H9 (cell line): ENCODE data around the gene ZNF618. TPM values are rescaled to one million over a fixed set of nuclear protein-coding genes. Genes with fewer than 3 reads are reported as not detected.

Experiments
- DNase-seq: peaks from one replicate; pipeline ENCODE4 v3.0.0-alpha.2; 2017
- H2AFZ ChIP-seq: one replicate; pipeline ENCODE4 v1.6.1; 2013; ENCODE audit warnings: mild to moderate bottlenecking, low read length, control low read depth, moderate library complexity
- H2AK5ac ChIP-seq: 2 replicates; pipeline ENCODE4 v1.6.1; 2013; ENCODE audit warnings: low read length, control low read depth, mixed read lengths; ENCODE audit not compliant: insufficient read length
- H2BK120ac ChIP-seq: one replicate; pipeline ENCODE4 v1.6.1; 2013; ENCODE audit warnings: low read depth, mild to moderate bottlenecking, low read length, control low read depth, inconsistent platforms; ENCODE audit not compliant: poor library complexity, severe bottlenecking
- H2BK12ac ChIP-seq: 2 replicates; pipeline ENCODE4 v1.6.1; 2013; ENCODE audit warnings: low read length, control low read depth, mixed read lengths, low read depth; ENCODE audit not compliant: insufficient read length
- H2BK15ac ChIP-seq: 2 replicates; pipeline ENCODE4 v1.6.1; 2013; ENCODE audit warnings: low read depth, low read length, control low read depth
- H2BK20ac ChIP-seq: one replicate; pipeline ENCODE4 v1.6.1; 2013; ENCODE audit warnings: low read depth, mild to moderate bottlenecking, low read length, control low read depth, inconsistent platforms; ENCODE audit not compliant: poor library complexity, severe bottlenecking
- H2BK5ac ChIP-seq: 2 replicates; pipeline ENCODE4 v1.6.1; 2013; ENCODE audit warnings: low read length, control low read depth, mixed read lengths; ENCODE audit not compliant: insufficient read length
- H3K14ac ChIP-seq: 2 replicates; pipeline ENCODE4 v1.6.1; 2013; ENCODE audit warnings: low read length, control low read depth; ENCODE audit not compliant: insufficient read depth
- H3K18ac ChIP-seq: 2 replicates; pipeline ENCODE4 v1.6.1; 2013; ENCODE audit warnings: low read depth, mild to moderate bottlenecking, mixed read lengths, low read length, control low read depth; ENCODE audit not compliant: insufficient read length
- H3K23ac ChIP-seq: 2 replicates; pipeline ENCODE4 v1.6.1; 2013; ENCODE audit warnings: low read length, control low read depth, mixed read lengths, low read depth; ENCODE audit not compliant: insufficient read length
- H3K23me2 ChIP-seq: 2 replicates; pipeline ENCODE4 v1.6.1; 2013; ENCODE audit warnings: low read depth, mild to moderate bottlenecking, mixed read lengths, low read length, control low read depth; ENCODE audit not compliant: insufficient read length, poor library complexity, severe bottlenecking
- H3K27ac ChIP-seq: 2 replicates; pipeline ENCODE4 v1.5.1; 2013; ENCODE audit warnings: low read length, control low read depth, mixed read lengths, low read depth; ENCODE audit not compliant: insufficient read length
- H3K27me3 ChIP-seq: 2 replicates; pipeline ENCODE4 v1.6.1; 2013; ENCODE audit warnings: low read length, control low read depth, inconsistent platforms; ENCODE audit not compliant: insufficient read depth
- H3K4ac ChIP-seq: 2 replicates; pipeline ENCODE4 v1.6.1; 2013; ENCODE audit warnings: low read depth, mild to moderate bottlenecking, control low read depth, inconsistent platforms, low read length, moderate library complexity
- H3K4me1 ChIP-seq: 2 replicates; pipeline ENCODE4 v1.6.1; 2013; ENCODE audit warnings: low read length, control low read depth, inconsistent platforms; ENCODE audit not compliant: insufficient read depth
- H3K4me2 ChIP-seq: 2 replicates; pipeline ENCODE4 v1.6.1; 2013; ENCODE audit warnings: low read length, control low read depth, mixed read lengths; ENCODE audit not compliant: insufficient read length, insufficient read depth
- H3K56ac ChIP-seq: 2 replicates; pipeline ENCODE4 v1.6.1; 2013; ENCODE audit warnings: low read depth, mild to moderate bottlenecking, mixed read lengths, low read length, control low read depth; ENCODE audit not compliant: insufficient read length
- H3K79me1 ChIP-seq: 2 replicates; pipeline ENCODE4 v1.6.1; 2013; ENCODE audit warnings: low read depth, mild to moderate bottlenecking, moderate library complexity, low read length, control low read depth, inconsistent platforms; ENCODE audit not compliant: insufficient read depth, poor library complexity, severe bottlenecking
- H3K79me2 ChIP-seq: 2 replicates; pipeline ENCODE4 v1.6.1; 2013; ENCODE audit warnings: low read length, control low read depth, inconsistent platforms; ENCODE audit not compliant: insufficient read depth
- H3K9ac ChIP-seq: 2 replicates; pipeline ENCODE4 v1.6.1; 2013; ENCODE audit warnings: low read length, control low read depth, mixed read lengths; ENCODE audit not compliant: insufficient read length; ENCODE audit errors: extremely low read depth
- H3K9me3 ChIP-seq: one replicate; pipeline ENCODE4 v1.6.1; 2013; ENCODE audit warnings: low read depth, low read length, inconsistent platforms; ENCODE audit not compliant: control insufficient read depth
- H3T11ph ChIP-seq: one replicate; pipeline ENCODE4 v1.6.1; 2013; ENCODE audit warnings: mild to moderate bottlenecking, low read length, control low read depth, inconsistent platforms
- H4K20me1 ChIP-seq: one replicate; pipeline ENCODE4 v1.6.1; 2013; ENCODE audit not compliant: control insufficient read depth, insufficient read length, insufficient read depth
- H4K5ac ChIP-seq: 2 replicates; pipeline ENCODE4 v1.6.1; 2013; ENCODE audit warnings: low read depth, mild to moderate bottlenecking, mixed read lengths, low read length, control low read depth; ENCODE audit not compliant: insufficient read length
- H4K8ac ChIP-seq: replicated peaks from 2 replicates; pipeline ENCODE4 v1.6.1; 2013; ENCODE audit warnings: low read length, control low read depth, mixed read lengths, low read depth; ENCODE audit not compliant: insufficient read length
- H4K91ac ChIP-seq: 2 replicates; pipeline ENCODE4 v1.6.1; 2013; ENCODE audit warnings: low read depth, mild to moderate bottlenecking, moderate library complexity, mixed read lengths, low read length, control low read depth; ENCODE audit not compliant: insufficient read length
- H3K27ac Mint-ChIP-seq, 3 experiments: 2 replicates in 2 of 3; 3 replicates in 1 of 3; pipeline ENCODE4 v1.8.0; 2020 to 2021; ENCODE audit warnings: mixed read lengths in 3 of 3, mild to moderate bottlenecking in 1 of 3, moderate library complexity in 1 of 3
- H3K27me3 Mint-ChIP-seq: 2 replicates; pipeline ENCODE4 v1.8.0; 2021; ENCODE audit warnings: low read depth, mild to moderate bottlenecking, moderate library complexity, mixed read lengths
- H3K36me3 Mint-ChIP-seq, 3 experiments: 2 replicates in 2 of 3; 3 replicates in 1 of 3; pipeline ENCODE4 v1.8.0; 2020 to 2021; ENCODE audit warnings: low read depth in 3 of 3, mixed read lengths in 3 of 3; ENCODE audit not compliant: insufficient read depth in 1 of 3
- H3K4me1 Mint-ChIP-seq, 2 experiments: 2 replicates each; pipeline ENCODE4 v1.8.0; 2020; ENCODE audit warnings: mixed read lengths in 2 of 2
- H3K4me3 Mint-ChIP-seq, 2 experiments: 2 replicates in 1 of 2; 3 replicates in 1 of 2; pipeline ENCODE4 v1.8.0; 2020 to 2021; ENCODE audit warnings: mild to moderate bottlenecking in 2 of 2, mixed read lengths in 2 of 2, moderate library complexity in 1 of 2
- H3K9me3 Mint-ChIP-seq, 2 experiments: 2 replicates in 1 of 2; 3 replicates in 1 of 2; pipeline ENCODE4 v1.8.0; 2020; ENCODE audit warnings: mild to moderate bottlenecking in 2 of 2, mixed read lengths in 2 of 2, moderate library complexity in 1 of 2
- WGBS: extraction: QIAGEN DNeasy Blood & Tissue Kit; methylation state at CpG from one replicate; pipeline ENCODE4 v1.1.7; 2013; ENCODE audit warnings: missing lambda C conversion rate, low lambda C conversion rate, mixed read lengths; ENCODE audit not compliant: insufficient read length; ENCODE audit errors: extremely low coverage; 5-methylcytosine and 5-hydroxymethylcytosine counted together
- total RNA-seq: library from RNA; stranded (reverse); gene quantifications from 2 replicates; pipeline ENCODE4 v1.2.1, GENCODE V29; 2021
- TF ChIP-seq, protein P1 (sequence below): fragments of 200-600 bp; sonication (generic); conservative IDR thresholded peaks from 3 replicates; pipeline ENCODE4 v1.8.0; 2021; ENCODE audit warnings: antibody characterized with exemption, mild to moderate bottlenecking

ZNF618 gene
- total RNA-seq, 1 experiment from 2014 or later: 13.6 TPM

DNA sequence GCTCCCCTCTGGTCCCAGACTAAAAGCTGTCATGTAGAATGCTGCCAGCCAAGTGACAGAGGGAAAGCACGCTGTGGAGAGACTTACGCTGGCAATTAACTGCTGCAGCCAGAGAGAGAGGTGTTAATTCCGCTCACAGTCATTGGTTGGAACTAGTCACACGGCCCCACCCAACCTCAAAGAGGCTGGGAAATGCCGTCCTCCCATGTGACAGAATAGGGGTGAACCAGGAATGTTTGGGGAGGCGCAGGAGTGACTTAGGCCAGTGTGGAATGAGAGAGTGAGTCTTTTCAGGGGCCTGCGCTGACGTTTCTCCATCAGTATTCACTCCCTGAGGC lies 114.4 kb downstream of the ZNF618 start:
- Histone ChIP-seq H2AFZ (no peak overlapping the region), H3K27ac (no peak overlapping the region), H2BK120ac (no peak overlapping the region), H3K4me2 (no peak overlapping the region), H2BK15ac (no peak overlapping the region), H3K14ac (no peak overlapping the region), H2BK12ac (no peak overlapping the region), H3T11ph (no peak overlapping the region), H4K20me1 (no peaks in the 10 kb centered on the region), H3K9me3 (no peaks in the 10 kb centered on the region), H2AK5ac (no peak overlapping the region), H3K4ac (no peak overlapping the region), H4K8ac (no peak overlapping the region), H2BK20ac (no peak overlapping the region), H4K5ac (no peak overlapping the region), H3K56ac (no peak overlapping the region), H3K4me1 (no peaks in the 10 kb centered on the region), H3K27me3 (no peaks in the 10 kb centered on the region), H3K79me2 (no peaks in the 10 kb centered on the region), H3K23ac (no peak overlapping the region), H3K9ac (no peak overlapping the region), H2BK5ac (no peak overlapping the region), H3K79me1 (no peaks in the 10 kb centered on the region), H3K23me2 (no peaks in the 10 kb centered on the region), H4K91ac (no peak overlapping the region), H3K18ac (no peak overlapping the region)
- Mint-ChIP-seq H3K36me3 (peaks cover 4 to 22% (median 21%) of the 10 kb centered on the region in 3 experiments; a peak in 6 of 7 replicates), H3K4me3 (no peak overlapping the region), H3K4me1 (peaks cover 0 to 3% of the 10 kb centered on the region in 2 experiments; a peak in 1 of 4 replicates), H3K9me3 (no peaks in the 10 kb centered on the region), H3K27me3 (no peaks in the 10 kb centered on the region), H3K27ac (peak overlapping the region in 1 of 3 experiments; percentile 64; a peak in 1 of 7 replicates)
- no CpG with 5 or more reads among the region's 8 CpGs for WGBS
- DNase-seq: no peak
- TF ChIP-seq, protein P1, sequence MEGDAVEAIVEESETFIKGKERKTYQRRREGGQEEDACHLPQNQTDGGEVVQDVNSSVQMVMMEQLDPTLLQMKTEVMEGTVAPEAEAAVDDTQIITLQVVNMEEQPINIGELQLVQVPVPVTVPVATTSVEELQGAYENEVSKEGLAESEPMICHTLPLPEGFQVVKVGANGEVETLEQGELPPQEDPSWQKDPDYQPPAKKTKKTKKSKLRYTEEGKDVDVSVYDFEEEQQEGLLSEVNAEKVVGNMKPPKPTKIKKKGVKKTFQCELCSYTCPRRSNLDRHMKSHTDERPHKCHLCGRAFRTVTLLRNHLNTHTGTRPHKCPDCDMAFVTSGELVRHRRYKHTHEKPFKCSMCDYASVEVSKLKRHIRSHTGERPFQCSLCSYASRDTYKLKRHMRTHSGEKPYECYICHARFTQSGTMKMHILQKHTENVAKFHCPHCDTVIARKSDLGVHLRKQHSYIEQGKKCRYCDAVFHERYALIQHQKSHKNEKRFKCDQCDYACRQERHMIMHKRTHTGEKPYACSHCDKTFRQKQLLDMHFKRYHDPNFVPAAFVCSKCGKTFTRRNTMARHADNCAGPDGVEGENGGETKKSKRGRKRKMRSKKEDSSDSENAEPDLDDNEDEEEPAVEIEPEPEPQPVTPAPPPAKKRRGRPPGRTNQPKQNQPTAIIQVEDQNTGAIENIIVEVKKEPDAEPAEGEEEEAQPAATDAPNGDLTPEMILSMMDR: no peak
